T-helper 9 cell (primary cell): ENCODE data around the gene PARD3.

Experiments used
- DNase-seq: peaks from one replicate; pipeline ENCODE4 v3.0.0-alpha.2; 2020

The PARD3 gene

DNA sequence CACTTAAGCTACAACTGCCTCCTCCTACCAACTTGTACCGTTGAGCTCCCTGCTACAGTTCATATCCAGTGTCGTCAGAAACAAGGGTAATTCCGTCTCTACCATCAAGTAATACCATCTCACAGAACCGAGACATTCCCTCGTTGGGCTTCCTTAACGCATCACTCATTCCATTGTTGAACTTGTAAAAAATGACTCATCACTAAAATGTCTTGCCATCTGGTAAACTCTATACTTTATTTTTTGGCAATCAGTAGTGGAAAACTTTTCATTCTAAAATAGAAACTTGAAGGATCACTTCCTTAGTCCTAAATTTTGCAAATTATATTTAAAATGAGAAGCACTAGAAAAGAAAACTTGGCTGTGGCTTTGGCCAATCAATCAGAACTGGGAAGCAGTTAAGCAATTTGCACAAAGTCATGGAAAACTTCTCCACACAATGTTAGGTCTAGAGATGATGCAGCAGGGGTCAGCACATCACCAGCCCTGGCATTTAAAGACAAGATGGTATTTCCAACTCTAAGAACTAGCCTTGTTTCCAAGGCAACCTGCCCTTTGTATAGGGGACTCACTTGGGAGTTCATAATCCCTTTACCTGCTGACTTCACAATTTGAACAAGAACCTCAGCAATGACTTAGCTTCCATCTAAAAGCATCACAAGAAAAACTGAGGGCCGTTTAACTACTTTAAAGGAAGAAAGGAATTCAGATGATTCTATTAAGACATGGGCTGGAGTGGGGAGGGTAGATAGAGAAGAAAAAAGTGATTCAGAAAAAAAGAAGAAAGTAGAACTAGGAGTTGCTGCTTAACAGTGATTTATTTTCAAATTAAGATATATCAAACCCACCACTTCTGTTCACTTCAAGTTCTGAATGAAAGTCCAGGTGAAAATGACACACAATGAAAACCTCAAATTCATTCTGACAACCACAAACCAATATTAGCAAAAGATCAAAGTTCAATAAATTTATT lies 288.1 kb downstream of the PARD3 start:
- no peak for DNase-seq

DNA sequence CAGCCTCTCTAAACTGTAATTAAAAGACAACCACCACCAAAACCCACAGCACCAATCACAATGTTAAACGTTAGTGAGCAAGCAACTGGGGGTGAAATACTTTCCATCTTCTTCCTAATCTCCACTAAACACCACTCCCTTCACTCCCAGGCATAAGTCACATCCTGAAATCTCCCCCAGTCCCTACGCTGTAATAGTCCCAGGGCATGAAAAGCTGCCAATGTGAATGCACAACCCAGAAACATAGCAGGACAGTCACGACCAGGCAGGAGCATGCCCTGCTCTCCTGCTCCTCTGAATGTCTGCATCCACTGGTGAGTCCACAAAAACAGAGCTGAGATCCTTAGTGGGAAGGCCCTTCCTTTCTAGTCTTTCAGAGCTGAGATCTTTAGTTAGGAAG lies 288.9 kb downstream of the PARD3 start:
- no peak for DNase-seq

DNA sequence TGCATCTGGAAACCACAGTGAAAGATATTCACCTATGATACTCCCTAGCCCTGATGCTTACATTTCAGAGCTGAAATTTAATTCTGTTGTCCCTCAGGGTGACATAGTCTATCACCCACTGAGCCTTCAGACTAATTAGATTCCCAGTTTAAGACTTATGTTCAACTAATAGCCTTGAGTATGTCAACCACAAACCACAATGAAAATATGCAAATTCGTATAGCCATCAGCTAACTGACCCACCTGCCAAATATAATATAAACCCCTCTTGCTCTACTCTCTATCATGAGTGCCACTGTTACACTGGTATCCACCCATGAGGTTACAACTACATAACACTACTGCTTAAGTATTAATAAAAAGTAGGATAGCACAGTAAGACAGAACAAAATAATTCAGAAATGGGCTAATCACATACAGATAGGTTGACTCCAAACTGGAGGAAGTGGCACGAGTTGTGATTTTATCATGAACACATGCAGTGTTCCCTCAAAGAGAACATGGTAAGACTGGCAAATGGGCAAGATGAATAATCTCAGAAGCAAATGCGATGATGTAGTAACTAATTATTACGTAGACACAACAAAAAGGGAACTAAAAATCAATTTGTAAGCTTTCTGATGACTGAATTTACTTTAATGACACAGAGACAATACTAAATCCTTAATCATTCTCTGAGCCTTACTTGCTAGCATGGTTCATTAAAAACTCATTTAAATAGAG lies 290.6 kb downstream of the PARD3 start:
- no peak for DNase-seq

DNA sequence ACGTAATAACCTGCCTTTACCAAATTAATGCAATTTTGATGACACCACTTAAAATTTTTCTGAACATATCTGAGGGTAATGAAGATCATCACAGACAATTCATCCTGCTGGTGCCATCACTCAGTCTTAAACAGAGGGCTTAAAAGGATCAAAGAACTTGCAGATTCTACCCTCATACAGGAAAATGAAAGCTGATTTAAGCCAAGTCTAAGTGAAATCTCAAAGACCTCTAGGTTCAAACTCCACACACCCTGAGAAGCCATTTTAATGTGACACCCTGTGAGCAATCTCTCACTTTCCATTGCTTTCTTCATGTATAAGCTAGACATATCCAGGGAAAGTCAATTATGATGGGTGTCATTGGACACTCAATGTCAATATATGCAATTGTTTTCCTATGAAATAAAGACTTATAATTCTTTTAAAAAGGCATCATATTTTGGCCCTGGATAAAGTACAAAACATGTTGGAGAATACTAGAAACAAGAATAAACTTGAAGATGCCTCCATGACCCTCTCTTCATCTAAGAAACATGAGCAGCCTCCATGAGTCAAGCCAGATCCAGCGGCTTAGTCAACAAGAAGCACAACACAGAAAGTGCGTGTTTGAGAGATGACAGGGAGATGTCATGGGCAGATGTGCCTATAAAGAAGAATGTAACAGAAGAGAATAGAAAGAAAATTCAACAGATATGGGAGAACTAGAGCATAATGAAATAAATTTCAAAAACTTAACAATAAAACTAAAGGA lies 291.9 kb downstream of the PARD3 start:
- no peak for DNase-seq

DNA sequence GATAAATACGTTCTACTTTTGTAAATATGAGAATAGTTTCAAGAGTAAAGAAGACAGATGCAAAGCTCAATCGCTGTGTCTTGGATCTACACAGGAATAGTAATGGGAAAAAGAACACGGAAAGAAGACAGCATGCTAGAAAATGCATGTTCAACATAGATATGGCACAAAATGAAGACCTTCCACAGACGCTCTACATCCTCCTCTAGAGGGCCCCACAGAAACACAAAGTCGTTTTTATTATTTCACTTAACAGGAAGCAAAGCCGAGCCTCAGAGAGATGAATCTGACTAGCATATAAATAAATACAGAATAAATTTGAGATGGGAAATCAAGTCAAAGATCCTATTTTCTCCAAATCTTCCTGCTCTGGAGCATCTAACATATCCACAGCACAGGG lies 292.6 kb downstream of the PARD3 start:
- DNase-seq: no peak

DNA sequence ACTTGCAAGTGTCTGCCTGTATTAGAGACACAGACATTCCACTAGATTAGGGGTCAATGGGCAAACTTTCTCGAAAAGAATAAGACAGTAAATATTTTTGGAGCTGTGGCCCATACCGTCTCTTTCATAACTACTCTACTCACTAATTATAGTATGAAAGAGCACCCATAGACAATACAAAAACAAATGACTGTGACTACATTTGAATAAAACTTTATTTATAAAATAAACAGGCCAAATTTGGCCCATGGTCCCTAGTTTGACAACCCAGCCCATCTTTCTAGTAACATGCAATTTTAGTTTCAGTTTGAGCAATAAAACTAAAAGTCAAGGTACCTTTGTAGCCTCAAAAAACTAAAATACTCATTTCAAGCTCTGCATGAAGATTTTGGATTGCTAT lies 294.6 kb downstream of the PARD3 start:
- no peak for DNase-seq

DNA sequence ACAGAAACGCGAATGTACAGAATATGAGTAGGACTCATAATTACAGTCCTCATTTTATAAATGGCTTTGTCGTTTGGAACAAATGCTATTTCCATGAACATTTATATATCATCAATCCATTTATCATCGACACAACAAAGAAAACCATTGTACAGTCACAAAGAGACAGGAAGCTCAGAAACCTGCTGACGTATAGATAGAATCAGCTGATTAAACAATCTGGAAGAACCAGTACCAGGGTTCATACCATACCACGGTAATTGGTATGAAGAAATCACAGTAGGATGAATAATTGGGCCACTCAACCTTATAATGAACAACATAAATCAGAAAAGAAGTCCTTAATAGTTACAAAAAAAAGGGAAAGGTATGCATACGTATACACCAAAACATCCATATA lies 295.0 kb downstream of the PARD3 start:
- DNase-seq: no peak

DNA sequence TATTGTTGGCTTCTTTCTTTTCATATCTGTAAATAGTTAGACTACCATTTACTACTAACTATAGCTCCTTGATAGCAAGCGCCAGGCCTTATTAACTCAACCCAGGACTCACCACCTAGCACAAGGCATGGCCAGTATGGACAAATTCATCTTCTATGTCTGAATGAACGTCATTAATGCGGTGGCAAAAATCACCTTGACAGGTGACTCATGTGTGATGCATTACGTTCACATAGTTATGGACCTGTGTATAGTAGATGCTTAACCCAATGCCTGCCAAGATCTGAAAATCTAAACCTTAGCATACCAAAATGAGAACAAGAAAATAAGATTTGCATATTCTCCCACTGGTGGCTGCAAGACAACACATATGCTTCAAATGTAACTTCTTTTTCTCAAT lies 300.8 kb downstream of the PARD3 start:
- DNase-seq: no peak

DNA sequence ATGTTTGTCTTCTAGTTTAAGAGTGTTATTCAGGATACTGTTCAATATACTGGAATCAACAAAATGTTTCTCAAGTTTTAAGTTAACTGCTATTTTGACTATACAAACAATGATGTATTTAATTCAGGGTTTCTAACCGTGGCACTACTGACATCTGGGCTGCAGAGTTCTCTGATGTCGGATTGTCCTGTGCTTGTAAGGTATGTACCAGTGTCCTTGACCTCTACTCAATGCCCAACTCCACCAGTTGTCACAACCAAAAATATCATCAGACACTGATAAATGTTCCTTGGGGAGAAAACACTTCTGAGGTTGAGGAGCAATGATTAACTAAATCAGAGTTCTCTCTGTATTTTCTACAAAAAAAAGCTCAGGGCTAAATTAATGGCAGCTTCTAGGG lies 301.5 kb downstream of the PARD3 start:
- DNase-seq: no peak

DNA sequence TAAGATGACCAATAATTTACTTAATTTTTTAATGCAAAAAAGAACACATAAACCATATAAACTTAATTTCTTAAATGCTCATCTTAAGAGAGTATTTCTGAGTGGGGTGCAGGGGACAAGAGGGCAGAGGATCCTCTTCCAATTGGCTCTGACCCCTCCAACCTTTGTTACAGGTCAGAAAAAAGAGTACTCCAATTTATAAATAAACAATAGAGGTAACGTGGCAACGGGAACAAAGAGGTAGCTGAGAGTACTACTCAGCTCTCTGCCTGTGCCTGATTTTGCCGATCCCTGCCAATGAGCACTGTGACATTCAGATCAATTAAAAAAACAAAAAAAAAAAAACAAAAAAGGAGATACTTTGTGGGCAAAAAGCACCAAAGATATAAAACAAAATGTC lies 307.9 kb downstream of the PARD3 start:
- DNase-seq: no peak

DNA sequence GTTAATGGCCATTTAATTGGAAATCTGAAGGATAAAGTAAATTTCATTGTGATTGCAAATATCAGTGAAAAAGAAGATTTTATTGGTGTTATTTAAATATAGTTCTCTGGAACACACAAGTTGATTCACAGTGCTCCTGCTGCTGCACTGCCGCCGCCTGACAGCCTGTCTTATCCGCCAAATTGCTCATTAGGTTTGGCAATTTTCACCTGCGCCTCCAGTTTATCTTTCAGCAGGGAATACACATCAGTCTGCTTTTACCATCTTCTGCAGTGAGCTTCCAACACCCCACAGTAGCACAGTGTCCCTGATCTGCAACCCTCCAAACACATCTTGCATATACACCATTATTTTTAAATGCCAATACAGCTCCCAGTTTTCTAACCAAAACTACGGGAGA lies 308.3 kb downstream of the PARD3 start:
- no peak for DNase-seq

DNA sequence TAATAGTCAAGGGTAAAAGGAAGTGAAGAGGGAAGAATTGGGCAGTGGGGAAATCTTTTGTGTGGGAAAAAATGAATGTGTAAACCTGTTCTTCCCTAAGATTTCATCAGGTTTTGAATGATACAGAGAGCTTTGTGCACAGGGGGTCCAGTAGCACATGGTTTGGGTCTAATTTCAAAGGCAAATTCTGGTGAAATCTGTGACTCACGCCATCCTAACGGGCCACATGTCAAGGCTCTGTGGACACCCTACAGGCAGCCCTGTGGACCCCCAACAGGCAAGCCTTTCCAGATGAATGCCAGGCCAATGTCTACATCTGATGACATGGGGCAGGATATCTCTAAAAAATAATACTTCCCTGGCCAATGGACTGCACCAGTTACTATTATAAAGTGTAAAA lies 309.8 kb downstream of the PARD3 start:
- DNase-seq: no peak

DNA sequence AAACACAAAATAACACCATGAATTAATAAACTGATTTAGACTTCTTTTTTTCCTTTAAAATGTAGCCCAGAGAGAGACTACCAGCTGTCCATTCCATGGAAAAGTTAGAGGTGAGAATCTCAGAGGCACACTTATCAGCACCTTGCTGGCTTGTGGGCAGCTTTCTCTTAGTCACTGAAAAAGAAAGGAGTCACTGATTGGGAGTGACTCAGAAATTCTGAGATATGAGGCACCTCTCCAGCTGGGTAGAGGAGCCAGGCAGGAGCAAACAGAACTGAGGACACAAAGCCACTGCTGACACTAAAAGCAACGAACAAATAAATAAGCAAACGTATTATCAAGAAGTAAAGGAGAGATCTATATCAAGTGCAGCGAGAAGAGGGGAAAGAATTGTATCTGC lies 310.6 kb downstream of the PARD3 start:
- DNase-seq: no peak

DNA sequence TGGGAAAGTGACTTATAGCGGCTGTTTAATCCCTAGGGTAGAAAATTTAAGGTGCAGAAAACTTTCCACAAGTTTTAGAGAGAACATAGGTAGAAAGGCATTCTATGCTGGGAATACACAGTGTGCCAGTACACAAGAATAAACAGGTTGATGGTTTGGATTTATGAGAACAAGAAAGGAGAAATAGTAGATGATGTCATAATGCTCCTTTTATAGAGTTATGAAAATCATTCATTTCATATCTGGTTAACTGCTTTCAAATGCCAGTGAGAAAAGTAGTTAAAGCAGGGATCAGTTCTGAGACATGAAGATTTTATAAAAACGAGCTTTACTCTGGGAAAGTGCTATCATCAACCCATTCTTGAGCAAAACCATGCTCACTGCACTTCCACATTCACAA lies 311.4 kb downstream of the PARD3 start:
- no peak for DNase-seq

DNA sequence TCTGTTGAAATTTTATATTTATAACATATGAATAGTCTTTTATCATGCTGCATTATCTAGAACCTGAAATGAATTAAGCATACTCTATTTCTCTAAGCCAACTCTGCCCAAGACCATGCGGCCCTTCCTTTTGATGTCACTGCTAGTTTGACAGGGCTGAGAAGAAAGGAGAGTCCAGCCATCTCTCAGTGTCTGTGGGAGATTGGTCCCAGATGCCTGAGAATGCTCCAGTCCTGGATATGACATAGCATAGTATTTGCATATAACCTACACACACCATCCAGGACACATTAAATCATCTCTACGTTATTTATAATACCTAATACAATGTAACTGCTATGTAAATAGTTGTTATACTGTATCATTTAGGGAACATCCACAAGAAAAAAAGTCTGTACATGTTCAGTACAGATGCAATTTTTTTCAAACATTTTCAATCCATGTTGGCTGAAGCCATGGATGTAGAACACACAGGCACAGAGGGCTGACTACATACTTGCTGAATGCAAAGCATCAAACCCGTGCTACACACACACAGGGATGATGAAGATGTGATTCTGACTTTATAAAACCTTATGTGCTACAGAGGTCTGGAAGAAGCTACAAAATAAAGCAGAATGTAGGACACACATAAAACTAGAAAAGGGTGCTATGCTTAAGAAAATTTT lies 315.4 kb downstream of the PARD3 start:
- DNase-seq: no peak

DNA sequence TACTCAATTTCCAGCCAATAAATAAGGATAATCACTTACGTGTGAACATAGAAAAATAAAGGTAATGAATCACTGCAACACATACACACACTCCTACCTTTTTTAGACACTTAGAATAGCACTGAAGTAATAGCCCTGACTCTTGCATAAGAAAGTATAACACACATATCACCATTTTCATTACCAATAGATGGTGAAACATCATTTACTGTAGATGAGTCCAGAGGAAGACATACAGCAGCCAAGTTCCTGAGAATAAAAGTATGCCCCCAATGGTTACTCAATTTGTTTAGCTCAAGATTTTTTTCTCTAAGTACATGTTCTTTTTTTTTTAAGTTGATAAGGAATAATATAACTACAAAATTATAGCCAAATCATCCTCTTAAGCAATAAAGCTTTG lies 316.3 kb downstream of the PARD3 start:
- DNase-seq: no peak

DNA sequence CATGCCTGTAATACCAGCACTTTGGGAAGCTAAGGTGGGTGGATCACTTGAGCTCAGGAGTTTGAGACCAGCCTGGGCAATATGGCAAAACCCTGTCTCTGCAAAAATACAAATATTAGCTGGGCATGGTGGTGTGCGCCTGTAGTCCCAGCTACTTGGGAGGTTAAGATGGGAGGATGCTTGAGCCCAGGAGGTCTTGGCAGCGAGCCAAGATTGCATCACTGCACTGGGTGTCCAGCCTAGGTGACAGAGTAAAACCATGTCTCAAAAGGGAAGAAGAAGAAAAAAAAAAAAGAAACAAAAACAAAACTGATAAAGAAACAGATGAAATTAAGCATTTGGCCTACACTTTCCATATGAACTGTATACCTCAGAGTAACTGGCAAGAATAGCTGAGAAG lies 319.2 kb downstream of the PARD3 start:
- no peak for DNase-seq

DNA sequence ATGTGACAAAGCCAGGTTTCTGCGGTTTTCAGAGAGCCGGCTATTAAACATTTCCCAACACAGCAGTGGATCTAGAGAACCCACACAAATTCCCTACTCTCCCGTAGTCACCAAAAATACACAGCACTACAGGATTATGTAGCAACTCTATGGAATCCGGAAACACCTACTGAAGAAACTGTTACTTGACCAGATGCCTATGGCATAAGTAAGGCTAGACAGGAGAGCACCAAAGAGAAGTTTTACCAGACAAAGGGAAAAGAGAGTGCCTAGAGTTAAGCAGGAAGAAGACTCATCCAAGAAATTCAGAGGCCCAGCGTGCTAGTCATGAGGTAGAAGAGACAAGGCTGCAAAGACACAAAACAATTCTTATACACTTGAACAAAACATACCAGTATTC lies 321.1 kb downstream of the PARD3 start:
- no peak for DNase-seq

DNA sequence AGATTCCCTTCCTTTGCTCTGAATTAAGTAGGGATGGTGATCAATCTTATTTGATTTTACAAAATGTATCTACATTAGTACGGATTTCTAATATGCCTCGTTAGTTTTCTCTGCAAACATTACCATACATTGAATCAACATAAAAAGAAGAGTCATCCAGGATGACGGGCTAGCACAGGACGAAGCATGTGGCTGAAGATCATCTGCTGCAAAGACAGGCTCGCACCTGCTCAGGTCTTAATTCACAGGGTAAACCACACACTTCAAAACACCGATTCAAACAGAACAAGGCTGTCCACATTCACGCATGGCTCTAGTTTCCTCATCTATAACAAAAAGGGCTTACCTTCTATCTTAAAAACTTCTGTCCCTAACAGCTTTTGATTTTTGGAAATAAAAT lies 323.0 kb downstream of the PARD3 start:
- no peak for DNase-seq

DNA sequence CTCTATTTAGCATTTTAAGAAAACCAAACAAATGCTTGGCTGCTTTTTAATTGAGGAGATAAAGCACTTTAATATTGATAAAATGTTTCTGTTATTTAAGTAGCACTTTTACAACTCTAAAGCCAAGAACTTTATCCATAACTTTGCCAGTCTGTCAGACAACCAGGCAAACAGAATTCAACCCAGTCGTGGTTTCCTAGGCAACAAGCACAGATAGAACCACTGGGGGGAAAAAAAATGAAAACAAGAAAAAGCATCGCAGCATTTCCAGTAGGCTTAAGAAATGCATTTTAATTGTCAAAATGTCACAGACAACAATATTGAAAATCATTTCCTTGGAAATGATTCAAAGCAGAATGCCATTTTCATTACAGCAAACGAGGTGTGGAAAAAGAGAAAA lies 323.4 kb downstream of the PARD3 start:
- DNase-seq: no peak

DNA sequence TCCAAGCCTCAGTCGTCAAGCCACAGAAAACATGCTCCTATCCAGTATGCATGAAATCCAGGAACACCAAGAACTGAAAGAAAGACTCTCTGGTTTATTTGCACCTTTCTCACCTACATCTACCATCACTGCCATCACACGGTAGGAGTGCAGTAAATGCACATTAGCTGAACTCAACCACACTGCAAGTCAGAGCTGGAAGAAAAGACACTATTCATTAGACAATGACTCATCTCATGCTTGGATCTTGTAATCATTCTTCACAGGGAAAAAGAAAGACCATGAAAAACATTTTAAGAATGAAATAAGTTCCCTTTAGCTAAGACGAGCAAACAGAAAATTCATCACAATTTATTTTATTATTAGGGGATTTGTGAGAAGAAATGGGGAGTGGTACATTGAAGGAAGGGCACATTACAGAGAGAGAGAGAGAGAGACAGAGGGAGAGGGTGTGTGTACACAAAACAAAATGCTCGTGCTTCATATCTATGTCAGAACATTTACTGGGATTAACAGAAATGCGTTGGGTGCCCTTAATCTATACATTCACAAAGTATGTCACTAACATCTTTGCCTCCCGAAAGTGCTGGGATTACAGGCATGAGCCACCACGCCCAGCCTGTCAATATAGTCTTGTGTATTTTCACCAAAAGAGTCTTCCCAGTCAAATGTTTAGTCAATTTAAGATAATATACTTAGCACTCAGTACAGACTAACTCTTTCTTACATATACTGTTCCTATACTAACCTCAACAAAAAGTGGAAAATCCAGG lies 324.9 kb downstream of the PARD3 start:
- no peak for DNase-seq

DNA sequence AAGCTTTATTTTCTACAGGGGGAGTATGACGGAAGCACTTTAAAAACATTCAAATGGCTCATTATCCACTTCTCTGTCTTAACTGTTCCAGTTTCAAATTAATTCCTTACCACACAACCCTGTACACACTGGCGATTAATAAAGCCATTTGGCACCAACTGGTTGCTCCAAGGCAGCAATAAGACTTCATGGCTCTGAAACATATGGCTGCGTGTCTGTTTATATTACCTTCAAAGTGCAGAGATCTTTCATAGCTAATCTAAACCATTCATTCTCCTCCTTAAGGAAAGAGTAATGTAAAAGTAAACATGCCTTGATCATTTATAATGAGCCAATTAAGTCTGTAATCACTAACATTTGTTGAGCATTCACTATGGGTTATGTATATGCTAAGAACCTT lies 325.7 kb downstream of the PARD3 start:
- no peak for DNase-seq
